WI38 (cell line): ENCODE data around the gene PM20D2.
"Not testable (repeated sequence)": the region's sequence is repeated elsewhere in the genome, so short reads cannot be mapped to it uniquely, and the experiment has no call there.

ENCODE experiments used
- H3K4me3 ChIP-seq: 2 replicates; pipeline ENCODE4 v1.5.1; 2011; ENCODE audit warnings: low read depth, mild to moderate bottlenecking, control low read depth, low read length
- TF ChIP-seq, protein P1 (sequence below): IDR thresholded peaks from 2 replicates; pipeline ENCODE4 v1.5.1; 2012; ENCODE audit warnings: low read depth, mild to moderate bottlenecking, control low read depth, low read length

Gene PM20D2

DNA sequence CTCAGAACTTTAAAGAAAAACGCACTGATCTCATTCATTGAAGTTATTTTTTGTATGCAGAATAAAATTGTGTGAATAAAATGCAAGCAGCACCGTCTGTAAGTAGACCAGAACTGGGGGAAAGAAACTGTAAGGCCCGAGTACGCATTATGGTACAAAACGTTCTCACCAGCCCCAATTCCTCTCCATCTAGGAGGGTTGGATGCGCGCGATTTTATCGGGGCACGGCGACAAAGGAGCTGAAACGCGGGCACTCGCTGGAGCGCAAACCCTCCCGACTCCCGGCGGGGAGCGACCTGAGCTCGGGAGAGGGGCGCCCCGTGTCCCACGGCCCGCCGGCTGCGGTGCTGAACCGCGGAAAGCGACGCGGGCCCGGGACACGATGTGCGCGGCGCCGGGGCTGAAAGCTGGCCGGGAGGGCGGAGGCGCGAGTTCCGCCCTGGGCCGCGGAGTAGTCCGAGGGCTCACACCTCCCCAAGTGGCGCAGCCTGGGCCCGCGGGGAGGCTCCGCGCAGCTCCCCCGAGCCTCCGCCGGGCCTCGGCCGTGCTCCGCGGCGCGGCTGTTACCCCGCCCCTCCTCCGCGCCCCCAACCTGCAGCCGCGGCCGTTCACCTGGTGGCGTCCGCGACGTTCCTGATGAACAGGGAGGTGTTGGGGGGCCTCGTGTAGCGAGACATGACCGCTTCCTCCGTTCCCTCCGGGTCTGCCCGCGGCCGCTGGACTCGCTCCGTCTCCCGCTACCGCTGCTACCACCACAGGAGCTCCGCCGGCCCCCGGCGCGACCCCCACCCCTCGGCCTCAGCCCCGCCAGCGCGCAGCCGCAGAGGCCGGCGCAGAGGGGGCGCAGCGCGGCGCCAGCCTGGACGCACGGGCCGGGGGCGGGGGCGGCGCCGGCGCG, 28.4 kb upstream of the PM20D2 start, which contains the start of gene SRSF12:
SRSF12 (minus strand) TSS at position 861 of the 898 bp plus-strand sequence; CDS start at position 677, 184 bp downstream.
- H3K4me3 ChIP-seq = peak within 1 kb of the TSS; percentile 52
- TF ChIP-seq, protein P1, sequence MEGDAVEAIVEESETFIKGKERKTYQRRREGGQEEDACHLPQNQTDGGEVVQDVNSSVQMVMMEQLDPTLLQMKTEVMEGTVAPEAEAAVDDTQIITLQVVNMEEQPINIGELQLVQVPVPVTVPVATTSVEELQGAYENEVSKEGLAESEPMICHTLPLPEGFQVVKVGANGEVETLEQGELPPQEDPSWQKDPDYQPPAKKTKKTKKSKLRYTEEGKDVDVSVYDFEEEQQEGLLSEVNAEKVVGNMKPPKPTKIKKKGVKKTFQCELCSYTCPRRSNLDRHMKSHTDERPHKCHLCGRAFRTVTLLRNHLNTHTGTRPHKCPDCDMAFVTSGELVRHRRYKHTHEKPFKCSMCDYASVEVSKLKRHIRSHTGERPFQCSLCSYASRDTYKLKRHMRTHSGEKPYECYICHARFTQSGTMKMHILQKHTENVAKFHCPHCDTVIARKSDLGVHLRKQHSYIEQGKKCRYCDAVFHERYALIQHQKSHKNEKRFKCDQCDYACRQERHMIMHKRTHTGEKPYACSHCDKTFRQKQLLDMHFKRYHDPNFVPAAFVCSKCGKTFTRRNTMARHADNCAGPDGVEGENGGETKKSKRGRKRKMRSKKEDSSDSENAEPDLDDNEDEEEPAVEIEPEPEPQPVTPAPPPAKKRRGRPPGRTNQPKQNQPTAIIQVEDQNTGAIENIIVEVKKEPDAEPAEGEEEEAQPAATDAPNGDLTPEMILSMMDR = no peak

DNA sequence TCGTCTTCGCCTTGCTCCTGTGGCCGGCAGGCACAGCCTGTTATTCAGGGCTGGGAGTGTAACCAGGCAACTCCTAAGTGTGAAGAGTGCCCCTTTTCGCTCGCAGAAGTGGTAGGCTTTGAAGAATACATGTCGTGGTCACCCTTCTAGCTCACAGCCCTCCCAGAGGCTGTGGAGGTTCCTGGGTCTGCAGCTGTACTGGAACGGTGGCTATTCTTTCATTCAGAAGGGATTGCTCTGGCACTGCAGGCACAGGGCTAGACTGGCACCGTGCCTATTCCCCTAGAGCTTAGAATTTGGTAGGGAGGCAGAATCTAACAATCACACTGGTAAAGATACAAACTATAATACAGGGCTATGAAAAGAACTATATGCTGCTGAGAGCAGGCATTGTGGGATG, 26.9 kb upstream of the PM20D2 start:
- H3K4me3 ChIP-seq = no peak overlapping the region

DNA sequence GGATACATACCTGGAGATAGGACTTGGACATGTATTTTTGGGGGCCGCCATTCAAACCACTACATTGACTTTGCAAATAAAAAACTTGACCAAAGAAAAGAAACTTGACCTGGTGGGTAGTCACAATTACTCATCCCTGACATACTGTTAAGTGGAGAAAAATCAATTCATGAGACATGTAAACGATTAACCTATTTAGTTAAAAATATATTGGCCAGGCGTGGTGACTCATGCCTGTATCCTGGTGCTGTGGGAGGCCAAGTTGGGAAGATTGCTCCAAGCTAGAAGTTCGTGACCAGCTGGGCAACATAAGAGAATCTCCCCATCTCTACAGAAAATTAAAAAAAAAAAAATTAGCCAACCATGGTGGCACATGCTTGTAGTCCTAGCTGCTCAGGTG, 25.5 kb upstream of the PM20D2 start:
- TF ChIP-seq, protein P1 = no peak

More for the DNA sequence above, 26.9 kb upstream of the PM20D2 start:
- TF ChIP-seq, protein P1 = no peak

DNA sequence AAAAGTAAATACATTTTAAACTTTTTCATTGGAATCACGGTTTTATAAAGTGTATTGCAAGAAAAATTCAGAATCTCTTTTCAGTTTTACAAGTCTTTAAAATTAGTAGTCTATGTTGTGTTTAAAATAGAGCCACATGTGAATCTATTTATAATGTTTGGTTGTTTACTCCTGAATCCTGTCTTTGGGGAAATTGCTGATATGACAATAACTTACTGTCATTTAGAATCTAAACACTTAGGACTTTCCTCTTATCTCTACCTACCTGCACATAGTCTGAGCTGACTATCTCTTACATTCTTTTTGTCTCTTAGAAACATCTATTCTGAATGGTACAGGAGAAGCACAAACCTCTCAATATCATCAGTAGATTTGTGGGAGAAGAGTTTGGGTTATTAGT, 23.9 kb upstream of the PM20D2 start:
- TF ChIP-seq, protein P1 = no peak
- no peak overlapping the region for H3K4me3 ChIP-seq

More for the DNA sequence above, 25.5 kb upstream of the PM20D2 start:
- H3K4me3 ChIP-seq = no peak overlapping the region

DNA sequence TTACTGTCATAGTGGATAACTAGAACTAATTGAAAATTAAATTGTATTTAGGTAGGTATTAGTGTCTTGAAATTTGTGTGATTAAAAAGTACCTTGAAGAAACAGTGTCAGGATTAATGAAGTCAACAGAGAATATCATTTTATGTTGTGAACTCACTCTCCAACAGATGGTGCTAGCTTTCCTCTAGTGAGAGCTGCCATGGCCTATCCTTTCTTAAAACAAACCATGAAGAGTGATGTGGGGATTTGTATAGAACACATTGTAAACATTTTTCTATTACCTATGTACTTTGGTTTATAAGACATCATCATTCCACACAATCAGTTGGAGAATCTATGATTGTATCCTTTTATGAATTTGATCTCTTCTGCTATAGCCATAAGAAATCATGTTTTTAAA, 23.2 kb upstream of the PM20D2 start:
- H3K4me3 ChIP-seq = no peak overlapping the region
- TF ChIP-seq, protein P1 = 0 out of 2 replicates have a peak, but pooled peaks have one; percentile 31

DNA sequence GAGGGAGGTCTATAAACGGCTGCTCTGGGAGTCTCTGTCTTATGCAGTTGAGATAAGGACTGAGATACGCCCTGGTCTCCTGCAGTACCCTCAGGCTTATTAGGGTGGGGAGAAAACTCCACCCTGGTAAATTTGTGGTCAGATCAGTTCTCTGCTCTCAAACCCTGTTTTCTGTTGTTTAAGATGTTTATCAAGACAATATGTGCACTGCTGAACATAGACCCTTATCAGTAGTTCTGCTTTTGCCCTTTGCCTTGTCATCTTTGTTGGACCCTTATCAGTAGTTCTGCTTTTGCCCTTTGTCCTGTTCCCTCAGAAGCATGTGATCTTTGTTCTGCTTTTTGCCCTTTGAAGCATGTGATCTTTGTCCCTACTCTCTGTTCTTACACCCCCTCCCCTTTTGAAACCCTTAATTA, 17.6 kb upstream of the PM20D2 start:
- H3K4me3 ChIP-seq = not testable (repeated sequence)

DNA sequence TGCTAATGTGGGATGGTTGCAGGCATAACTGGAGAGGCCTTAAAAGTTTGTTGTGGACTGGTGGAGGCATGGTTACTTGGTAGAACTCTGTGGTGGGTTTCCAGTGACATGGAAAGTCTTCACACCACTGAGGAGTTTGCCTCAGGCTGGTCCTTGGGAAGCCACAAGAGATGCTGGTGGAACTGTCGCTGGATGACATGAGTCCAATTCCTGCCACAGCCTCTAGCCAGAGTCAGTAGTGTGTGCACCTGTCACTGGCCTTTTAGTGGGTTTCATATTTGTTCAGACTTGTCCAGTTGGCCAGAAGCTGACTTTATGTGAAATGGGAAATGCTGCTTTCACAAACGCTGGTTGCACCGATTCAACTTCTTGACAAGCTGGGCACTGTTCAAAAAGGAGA, 14.3 kb upstream of the PM20D2 start:
- H3K4me3 ChIP-seq = no peak overlapping the region
- TF ChIP-seq, protein P1 = no peak
